ENCODE measurements around the gene SMG6. TPM values are rescaled to one million over a fixed set of nuclear protein-coding genes. Genes with fewer than 3 reads are reported as not detected.
A peak's percentile ranks its signal among the peaks of the same experiment; 100 is the strongest.

SMG6 gene
- polyA plus RNA-seq, 1 experiment: 27.3 TPM

DNA sequence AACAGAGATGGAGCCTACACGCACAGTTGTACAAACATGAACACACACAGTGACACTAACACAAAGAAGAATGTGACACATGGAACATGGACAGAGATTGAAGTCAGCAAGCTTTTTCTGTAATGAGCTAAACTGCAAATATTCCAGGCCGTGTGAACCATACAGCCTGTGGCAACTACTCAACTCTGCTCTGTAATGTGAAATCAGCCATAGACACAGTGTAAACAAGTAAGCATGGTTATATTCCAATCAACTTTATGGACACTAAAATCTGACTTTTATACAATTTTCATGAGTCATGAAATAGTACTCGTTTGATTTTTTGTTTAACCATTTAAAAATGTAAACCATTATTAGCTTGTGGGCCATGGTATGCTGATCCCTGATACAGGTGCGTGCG lies 120.2 kb downstream of the SMG6 start:
- H3K27me3 ChIP-seq (ENCODE audit: control insufficient read depth, insufficient read depth, low read length): no peaks in the 10 kb centered on the region
- peak overlapping the region; percentile 47 for H3K27ac ChIP-seq (ENCODE audit: low read depth, low read length)
- no peak for DNase-seq (ENCODE audit: low read depth, low spot score)
- H3K4me3 ChIP-seq (ENCODE audit: low read depth, low read length): no peak overlapping the region
- H3K9me3 ChIP-seq (ENCODE audit: control insufficient read depth, insufficient read depth, low read length): no peaks in the 10 kb centered on the region
- TF ChIP-seq CTCF (IDR thresholded peaks at IDR 0.05; ENCODE audit: low read depth, low read length): no peak
- POLR2A ChIA-PET: interaction anchor here (0.6 to 1.0 kb wide), 2 partner anchors 11 to 125 kb away, joined by 4 to 7 read pairs; no protein-coding TSS in a partner anchor
- CTCF ChIA-PET: interaction anchor here (0.5 to 0.9 kb wide), 2 partner anchors 41 to 61 kb away, joined by 3 to 4 read pairs; no protein-coding TSS in a partner anchor

DNA sequence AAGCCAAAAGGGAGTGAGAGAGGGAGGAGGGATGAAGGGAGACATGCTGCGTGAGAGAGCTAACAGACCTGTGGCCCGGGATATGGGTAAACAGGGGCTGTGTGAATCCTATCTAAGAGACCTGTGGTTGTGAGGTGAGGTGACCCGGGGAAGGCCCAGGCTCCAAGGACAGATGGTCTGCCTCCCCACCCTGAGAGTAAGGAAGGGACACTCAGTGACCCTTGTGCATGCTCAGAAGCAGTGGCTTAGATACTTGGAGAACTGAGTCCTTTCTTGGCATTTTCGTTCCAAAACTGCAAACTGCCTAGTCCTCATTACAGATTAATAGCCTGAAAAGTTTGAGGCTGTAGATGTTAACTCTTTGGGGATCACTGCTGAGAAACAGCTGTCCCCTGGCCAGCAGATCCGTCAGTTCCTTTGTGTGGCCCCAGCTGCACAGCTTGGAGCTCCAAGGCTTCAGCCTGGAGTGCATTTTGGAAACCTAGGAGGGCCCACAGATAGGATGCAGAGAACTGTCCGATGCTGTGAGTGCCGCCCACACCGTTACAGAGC lies 121.6 kb downstream of the SMG6 start:
- no peak for TF ChIP-seq CTCF (IDR thresholded peaks at IDR 0.05; ENCODE audit: low read depth, low read length)
- Histone ChIP-seq H3K4me3 (ENCODE audit: low read depth, low read length) (no peak overlapping the region), H3K27ac (ENCODE audit: low read depth, low read length) (peak overlapping the region; percentile 97), H3K27me3 (ENCODE audit: control insufficient read depth, insufficient read depth, low read length) (no peaks in the 10 kb centered on the region), H3K9me3 (ENCODE audit: control insufficient read depth, insufficient read depth, low read length) (no peaks in the 10 kb centered on the region)
- CTCF ChIA-PET: interaction anchor here (1.2 to 2.2 kb wide), 2 partner anchors 17 to 127 kb away, joined by 5 to 6 read pairs; partner anchors contain the start of gene HIC1
- no peak for DNase-seq (ENCODE audit: low read depth, low spot score)
- POLR2A ChIA-PET: interaction anchor here (0.6 to 2.0 kb wide), 9 partner anchors 10 to 113 kb away, joined by 3 to 30 read pairs (median 5); no protein-coding TSS in a partner anchor

GRCh38 chr17:2181206-2181896 lies 122.2 kb downstream of the SMG6 start:
- ChIA-PET CTCF (interaction anchor here (1.2 to 2.2 kb wide), 2 partner anchors 17 to 127 kb away, joined by 5 to 6 read pairs; partner anchors contain the start of gene HIC1), POLR2A (interaction anchor here (0.5 to 2.0 kb wide), 10 partner anchors 9 to 113 kb away, joined by 3 to 30 read pairs (median 5); no protein-coding TSS in a partner anchor)
- peak overlapping the region; percentile 97 for H3K27ac ChIP-seq (ENCODE audit: low read depth, low read length)
- no peaks in the 10 kb centered on the region for H3K9me3 ChIP-seq (ENCODE audit: control insufficient read depth, insufficient read depth, low read length)
- H3K27me3 ChIP-seq (ENCODE audit: control insufficient read depth, insufficient read depth, low read length): no peaks in the 10 kb centered on the region
- H3K4me3 ChIP-seq (ENCODE audit: low read depth, low read length): no peak overlapping the region
- peak; percentile 88 for DNase-seq (ENCODE audit: low read depth, low spot score)
- no peak for TF ChIP-seq CTCF (IDR thresholded peaks at IDR 0.05; ENCODE audit: low read depth, low read length)

- POLR2A ChIA-PET: interaction anchor here (0.9 to 2.0 kb wide), 6 partner anchors 8 to 112 kb away, joined by 5 to 30 read pairs (median 7); no protein-coding TSS in a partner anchor
- no peak overlapping the region for H3K4me3 ChIP-seq (ENCODE audit: low read depth, low read length)
- no peaks in the 10 kb centered on the region for H3K9me3 ChIP-seq (ENCODE audit: control insufficient read depth, insufficient read depth, low read length)
- no peaks in the 10 kb centered on the region for H3K27me3 ChIP-seq (ENCODE audit: control insufficient read depth, insufficient read depth, low read length)
- no peak for TF ChIP-seq CTCF (IDR thresholded peaks at IDR 0.05; ENCODE audit: low read depth, low read length)
- peak overlapping the region; percentile 97 for H3K27ac ChIP-seq (ENCODE audit: low read depth, low read length)
- CTCF ChIA-PET: interaction anchor here (2.2 kb wide), 1 partner anchor 126 kb away, joined by 6 read pairs; the partner anchor contains the start of gene HIC1
- no peak for DNase-seq (ENCODE audit: low read depth, low spot score)
These were observed 122.8 kb downstream of the SMG6 start for GRCh38 chr17:2180768-2181167.
